ENCODE measurements around the gene BTBD9.

The BTBD9 gene

GRCh38 chr6:38162493-38163185 lies 477.1 kb downstream of the BTBD9 start:
- intact Hi-C loops (cut with micrococcal nuclease): no loop called here
- peaks cover 17% of the 10 kb centered on the region for H3K4me1 Mint-ChIP-seq (ENCODE audit: low read depth)
- H3K9me3 Mint-ChIP-seq: no peaks in the 10 kb centered on the region
- H3K4me3 Mint-ChIP-seq: no peak overlapping the region
- peaks cover 41% of the 10 kb centered on the region for H3K36me3 Mint-ChIP-seq (ENCODE audit: low read depth)
- H3K27me3 Mint-ChIP-seq: no peaks in the 10 kb centered on the region
- no peak overlapping the region for H3K27ac Mint-ChIP-seq

- no peak overlapping the region for H3K4me3 Mint-ChIP-seq
- intact Hi-C loops (cut with micrococcal nuclease): no loop called here
- H3K9me3 Mint-ChIP-seq: no peaks in the 10 kb centered on the region
- H3K4me1 Mint-ChIP-seq (ENCODE audit: low read depth): peaks cover 20% of the 10 kb centered on the region
- no peaks in the 10 kb centered on the region for H3K27me3 Mint-ChIP-seq
- H3K36me3 Mint-ChIP-seq (ENCODE audit: low read depth): peaks cover 45% of the 10 kb centered on the region
- no peak overlapping the region for H3K27ac Mint-ChIP-seq
Observed at GRCh38 chr6:38161754-38162492, 477.8 kb downstream of the BTBD9 start.

- peaks cover 46% of the 10 kb centered on the region for H3K36me3 Mint-ChIP-seq (ENCODE audit: low read depth)
- intact Hi-C loops (cut with micrococcal nuclease): no loop called here
- H3K4me1 Mint-ChIP-seq (ENCODE audit: low read depth): peaks cover 20% of the 10 kb centered on the region
- no peak overlapping the region for H3K27ac Mint-ChIP-seq
- no peaks in the 10 kb centered on the region for H3K27me3 Mint-ChIP-seq
- H3K4me3 Mint-ChIP-seq: no peak overlapping the region
- no peaks in the 10 kb centered on the region for H3K9me3 Mint-ChIP-seq
Observed at GRCh38 chr6:38161331-38161730, 478.4 kb downstream of the BTBD9 start.

GRCh38 chr6:38160831-38161230 lies 478.9 kb downstream of the BTBD9 start:
- Mint-ChIP-seq H3K27ac (no peak overlapping the region), H3K4me1 (ENCODE audit: low read depth) (peaks cover 20% of the 10 kb centered on the region), H3K4me3 (no peak overlapping the region), H3K27me3 (no peaks in the 10 kb centered on the region), H3K36me3 (ENCODE audit: low read depth) (peaks cover 51% of the 10 kb centered on the region), H3K9me3 (no peaks in the 10 kb centered on the region)
- intact Hi-C loops (cut with micrococcal nuclease): no loop called here

GRCh38 chr6:38159596-38159995 lies 480.1 kb downstream of the BTBD9 start:
- H3K36me3 Mint-ChIP-seq (ENCODE audit: low read depth): peaks cover 60% of the 10 kb centered on the region
- no peak overlapping the region for H3K4me3 Mint-ChIP-seq
- H3K4me1 Mint-ChIP-seq (ENCODE audit: low read depth): peaks cover 28% of the 10 kb centered on the region
- H3K9me3 Mint-ChIP-seq: no peaks in the 10 kb centered on the region
- H3K27ac Mint-ChIP-seq: no peak overlapping the region
- intact Hi-C loops (cut with micrococcal nuclease): no loop called here
- H3K27me3 Mint-ChIP-seq: no peaks in the 10 kb centered on the region

- Mint-ChIP-seq H3K4me3 (no peak overlapping the region), H3K27me3 (no peaks in the 10 kb centered on the region), H3K4me1 (ENCODE audit: low read depth) (peaks cover 31% of the 10 kb centered on the region), H3K36me3 (ENCODE audit: low read depth) (peaks cover 64% of the 10 kb centered on the region), H3K27ac (no peak overlapping the region), H3K9me3 (no peaks in the 10 kb centered on the region)
- intact Hi-C loops (cut with micrococcal nuclease): no loop called here
Observed at GRCh38 chr6:38158762-38159350, 480.9 kb downstream of the BTBD9 start.

- Mint-ChIP-seq H3K9me3 (no peaks in the 10 kb centered on the region), H3K27ac (no peak overlapping the region), H3K4me1 (ENCODE audit: low read depth) (peaks cover 40% of the 10 kb centered on the region), H3K27me3 (no peaks in the 10 kb centered on the region), H3K4me3 (no peak overlapping the region), H3K36me3 (ENCODE audit: low read depth) (peaks cover 74% of the 10 kb centered on the region)
- intact Hi-C loops (cut with micrococcal nuclease): no loop called here
Observed at GRCh38 chr6:38157905-38158304, 481.8 kb downstream of the BTBD9 start.

- intact Hi-C loops (cut with micrococcal nuclease): no loop called here
- peaks cover 45% of the 10 kb centered on the region for H3K4me1 Mint-ChIP-seq (ENCODE audit: low read depth)
Observed at GRCh38 chr6:38156818-38157565, 482.7 kb downstream of the BTBD9 start.

GRCh38 chr6:38155621-38156204 lies 484.0 kb downstream of the BTBD9 start:
- H3K4me3 Mint-ChIP-seq: no peak overlapping the region
- peak overlapping the region; percentile 38 for H3K27ac Mint-ChIP-seq
- H3K36me3 Mint-ChIP-seq (ENCODE audit: low read depth): peaks cover 85% of the 10 kb centered on the region
- peaks cover 47% of the 10 kb centered on the region for H3K4me1 Mint-ChIP-seq (ENCODE audit: low read depth)
- intact Hi-C loops (cut with micrococcal nuclease): no loop called here
- H3K9me3 Mint-ChIP-seq: no peaks in the 10 kb centered on the region
- H3K27me3 Mint-ChIP-seq: no peaks in the 10 kb centered on the region

More at GRCh38 chr6:38156818-38157565, 482.7 kb downstream of the BTBD9 start:
- no peak overlapping the region for H3K27ac Mint-ChIP-seq
- no peaks in the 10 kb centered on the region for H3K9me3 Mint-ChIP-seq
- peaks cover 83% of the 10 kb centered on the region for H3K36me3 Mint-ChIP-seq (ENCODE audit: low read depth)
- H3K27me3 Mint-ChIP-seq: no peaks in the 10 kb centered on the region
- no peak overlapping the region for H3K4me3 Mint-ChIP-seq

- Mint-ChIP-seq H3K27ac (peak overlapping the region; percentile 38), H3K36me3 (ENCODE audit: low read depth) (peaks cover 84% of the 10 kb centered on the region), H3K4me3 (no peak overlapping the region), H3K9me3 (no peaks in the 10 kb centered on the region), H3K4me1 (ENCODE audit: low read depth) (peaks cover 47% of the 10 kb centered on the region), H3K27me3 (no peaks in the 10 kb centered on the region)
- intact Hi-C loops (cut with micrococcal nuclease): no loop called here
Observed at GRCh38 chr6:38155144-38155543, 484.6 kb downstream of the BTBD9 start.

GRCh38 chr6:38154731-38155130 lies 485.0 kb downstream of the BTBD9 start:
- H3K27me3 Mint-ChIP-seq: no peaks in the 10 kb centered on the region
- intact Hi-C loops (cut with micrococcal nuclease): no loop called here
- no peaks in the 10 kb centered on the region for H3K9me3 Mint-ChIP-seq

GRCh38 chr6:38153798-38154345 lies 485.9 kb downstream of the BTBD9 start:
- Mint-ChIP-seq H3K9me3 (no peaks in the 10 kb centered on the region), H3K4me3 (no peak overlapping the region), H3K27me3 (no peaks in the 10 kb centered on the region), H3K27ac (no peak overlapping the region), H3K4me1 (ENCODE audit: low read depth) (peaks cover 46% of the 10 kb centered on the region), H3K36me3 (ENCODE audit: low read depth) (peaks cover 78% of the 10 kb centered on the region)
- intact Hi-C loops (cut with micrococcal nuclease): no loop called here

More at GRCh38 chr6:38154731-38155130, 485.0 kb downstream of the BTBD9 start:
- Mint-ChIP-seq H3K27ac (peak overlapping the region; percentile 38), H3K4me1 (ENCODE audit: low read depth) (peaks cover 47% of the 10 kb centered on the region), H3K4me3 (no peak overlapping the region), H3K36me3 (ENCODE audit: low read depth) (peaks cover 80% of the 10 kb centered on the region)

GRCh38 chr6:38153076-38153797 lies 486.5 kb downstream of the BTBD9 start:
- Mint-ChIP-seq H3K36me3 (ENCODE audit: low read depth) (peaks cover 73% of the 10 kb centered on the region), H3K27ac (no peak overlapping the region), H3K9me3 (no peaks in the 10 kb centered on the region), H3K4me1 (ENCODE audit: low read depth) (peaks cover 47% of the 10 kb centered on the region), H3K27me3 (no peaks in the 10 kb centered on the region), H3K4me3 (no peak overlapping the region)
- intact Hi-C loops (cut with micrococcal nuclease): no loop called here

All from dendritic cell treated with granulocyte-macrophage colony-stimulating factor and Interleukin-4, amounts not matched to agents 40 ng/mL and 50 ng/mL, for 4 days (primary cell).